HG02938 (cell line): ENCODE data around the gene PTER.

Experiments
- ATAC-seq: cut with Tn5 transposase; IDR thresholded peaks from one replicate; pipeline ENCODE4 v1.9.1; 2021; ENCODE audit warnings: mild to moderate bottlenecking, moderate library complexity; ENCODE audit not compliant: unreplicated experiment

PTER gene

GRCh38 chr10:16436758-16437539 lies at the start of gene PTER:
Gene PTER, plus strand, starts transcription at chr10:16437010. Its CDS starts 47,375 bp downstream, at chr10:16484385.
- ATAC-seq, result peak; percentile 97

GRCh38 chr10:16392531-16393069 lies 44.2 kb upstream of the PTER start:
- no peak for ATAC-seq

GRCh38 chr10:16393271-16393858 lies 43.4 kb upstream of the PTER start:
- no peak for ATAC-seq

GRCh38 chr10:16401416-16401815 lies 35.4 kb upstream of the PTER start:
- no peak for ATAC-seq

- no peak for ATAC-seq
These were observed 28.4 kb upstream of the PTER start for GRCh38 chr10:16408379-16408778.

- ATAC-seq, result no peak
These were observed 19.5 kb upstream of the PTER start for GRCh38 chr10:16417341-16417740.

GRCh38 chr10:16423599-16423998 lies 13.2 kb upstream of the PTER start:
- no peak for ATAC-seq

GRCh38 chr10:16425449-16425848 lies 11.4 kb upstream of the PTER start:
- no peak for ATAC-seq

GRCh38 chr10:16429539-16429938 lies 7.3 kb upstream of the PTER start:
- ATAC-seq, result no peak

GRCh38 chr10:16436367-16436757 lies 448 bp upstream of the PTER start:
- peak; percentile 4 for ATAC-seq

- no peak for ATAC-seq
These were observed 707 bp downstream of the PTER start for GRCh38 chr10:16437540-16437894.

- no peak for ATAC-seq
These were observed 2.5 kb downstream of the PTER start for GRCh38 chr10:16439295-16439694.

GRCh38 chr10:16440396-16441133 lies 3.8 kb downstream of the PTER start:
- ATAC-seq, result no peak

- ATAC-seq, result no peak
These were observed 4.5 kb downstream of the PTER start for GRCh38 chr10:16441173-16441840.

- no peak for ATAC-seq
These were observed 6.1 kb downstream of the PTER start for GRCh38 chr10:16442914-16443313.

- no peak for ATAC-seq
These were observed 9.1 kb downstream of the PTER start for GRCh38 chr10:16445770-16446469.

- ATAC-seq, result no peak
These were observed 12.6 kb downstream of the PTER start for GRCh38 chr10:16449454-16449853.

GRCh38 chr10:16458166-16458955 lies 21.6 kb downstream of the PTER start:
- ATAC-seq, result no peak

GRCh38 chr10:16459423-16459939 lies 22.7 kb downstream of the PTER start:
- ATAC-seq, result no peak

- ATAC-seq, result no peak
These were observed 29.2 kb downstream of the PTER start for GRCh38 chr10:16466001-16466400.
